ENCODE results near the gene ETS2.

The ETS2 gene

DNA sequence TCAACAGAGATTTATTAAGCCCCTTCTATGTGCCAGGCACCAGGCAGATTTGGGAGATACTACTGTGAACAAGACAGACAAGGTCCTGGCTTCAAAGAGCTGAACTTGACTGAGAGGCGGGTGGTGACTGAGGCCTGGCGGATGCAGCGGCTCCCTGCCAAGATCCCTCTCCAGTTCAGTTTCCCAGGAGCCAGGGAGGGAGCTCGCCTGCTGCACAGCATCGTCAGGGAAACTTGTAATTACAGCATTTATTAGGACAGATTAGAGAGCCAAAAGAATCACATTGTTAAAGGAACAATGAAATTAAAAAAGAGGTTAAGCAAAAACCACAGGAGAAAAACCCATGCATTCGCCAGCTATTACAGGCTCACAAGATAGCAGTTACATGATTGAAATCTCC, 55.3 kb downstream of the ETS2 start:
- Histone ChIP-seq H3K27me3 (ENCODE audit: insufficient read depth, poor library complexity, severe bottlenecking) (no peaks in the 10 kb centered on the region), H3K4me3 (replicated peaks; ENCODE audit: insufficient read depth, low read length) (no peak overlapping the region), H3K27ac (replicated peaks) (no peak overlapping the region)
- TF ChIP-seq GABPA (IDR thresholded peaks at IDR 0.05; ENCODE audit: low read depth) (no peak), SPI1 (IDR thresholded peaks at IDR 0.05; ENCODE audit: borderline replicate concordance, low read depth) (no peak), POLR2AphosphoS5 (IDR thresholded peaks at IDR 0.05; ENCODE audit: low read depth) (no peak)
- TF ChIP-seq, protein P1, sequence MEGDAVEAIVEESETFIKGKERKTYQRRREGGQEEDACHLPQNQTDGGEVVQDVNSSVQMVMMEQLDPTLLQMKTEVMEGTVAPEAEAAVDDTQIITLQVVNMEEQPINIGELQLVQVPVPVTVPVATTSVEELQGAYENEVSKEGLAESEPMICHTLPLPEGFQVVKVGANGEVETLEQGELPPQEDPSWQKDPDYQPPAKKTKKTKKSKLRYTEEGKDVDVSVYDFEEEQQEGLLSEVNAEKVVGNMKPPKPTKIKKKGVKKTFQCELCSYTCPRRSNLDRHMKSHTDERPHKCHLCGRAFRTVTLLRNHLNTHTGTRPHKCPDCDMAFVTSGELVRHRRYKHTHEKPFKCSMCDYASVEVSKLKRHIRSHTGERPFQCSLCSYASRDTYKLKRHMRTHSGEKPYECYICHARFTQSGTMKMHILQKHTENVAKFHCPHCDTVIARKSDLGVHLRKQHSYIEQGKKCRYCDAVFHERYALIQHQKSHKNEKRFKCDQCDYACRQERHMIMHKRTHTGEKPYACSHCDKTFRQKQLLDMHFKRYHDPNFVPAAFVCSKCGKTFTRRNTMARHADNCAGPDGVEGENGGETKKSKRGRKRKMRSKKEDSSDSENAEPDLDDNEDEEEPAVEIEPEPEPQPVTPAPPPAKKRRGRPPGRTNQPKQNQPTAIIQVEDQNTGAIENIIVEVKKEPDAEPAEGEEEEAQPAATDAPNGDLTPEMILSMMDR (IDR thresholded peaks at IDR 0.05; ENCODE audit: insufficient read depth, low read length), result no peak
- TF ChIP-seq, protein P2, sequence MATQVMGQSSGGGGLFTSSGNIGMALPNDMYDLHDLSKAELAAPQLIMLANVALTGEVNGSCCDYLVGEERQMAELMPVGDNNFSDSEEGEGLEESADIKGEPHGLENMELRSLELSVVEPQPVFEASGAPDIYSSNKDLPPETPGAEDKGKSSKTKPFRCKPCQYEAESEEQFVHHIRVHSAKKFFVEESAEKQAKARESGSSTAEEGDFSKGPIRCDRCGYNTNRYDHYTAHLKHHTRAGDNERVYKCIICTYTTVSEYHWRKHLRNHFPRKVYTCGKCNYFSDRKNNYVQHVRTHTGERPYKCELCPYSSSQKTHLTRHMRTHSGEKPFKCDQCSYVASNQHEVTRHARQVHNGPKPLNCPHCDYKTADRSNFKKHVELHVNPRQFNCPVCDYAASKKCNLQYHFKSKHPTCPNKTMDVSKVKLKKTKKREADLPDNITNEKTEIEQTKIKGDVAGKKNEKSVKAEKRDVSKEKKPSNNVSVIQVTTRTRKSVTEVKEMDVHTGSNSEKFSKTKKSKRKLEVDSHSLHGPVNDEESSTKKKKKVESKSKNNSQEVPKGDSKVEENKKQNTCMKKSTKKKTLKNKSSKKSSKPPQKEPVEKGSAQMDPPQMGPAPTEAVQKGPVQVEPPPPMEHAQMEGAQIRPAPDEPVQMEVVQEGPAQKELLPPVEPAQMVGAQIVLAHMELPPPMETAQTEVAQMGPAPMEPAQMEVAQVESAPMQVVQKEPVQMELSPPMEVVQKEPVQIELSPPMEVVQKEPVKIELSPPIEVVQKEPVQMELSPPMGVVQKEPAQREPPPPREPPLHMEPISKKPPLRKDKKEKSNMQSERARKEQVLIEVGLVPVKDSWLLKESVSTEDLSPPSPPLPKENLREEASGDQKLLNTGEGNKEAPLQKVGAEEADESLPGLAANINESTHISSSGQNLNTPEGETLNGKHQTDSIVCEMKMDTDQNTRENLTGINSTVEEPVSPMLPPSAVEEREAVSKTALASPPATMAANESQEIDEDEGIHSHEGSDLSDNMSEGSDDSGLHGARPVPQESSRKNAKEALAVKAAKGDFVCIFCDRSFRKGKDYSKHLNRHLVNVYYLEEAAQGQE (IDR thresholded peaks at IDR 0.05; ENCODE audit: insufficient replicate concordance, low read depth), result no peak
- no peak for DNase-seq (ENCODE audit: low read depth in 1 of 2, low spot score in 1 of 2)

DNA sequence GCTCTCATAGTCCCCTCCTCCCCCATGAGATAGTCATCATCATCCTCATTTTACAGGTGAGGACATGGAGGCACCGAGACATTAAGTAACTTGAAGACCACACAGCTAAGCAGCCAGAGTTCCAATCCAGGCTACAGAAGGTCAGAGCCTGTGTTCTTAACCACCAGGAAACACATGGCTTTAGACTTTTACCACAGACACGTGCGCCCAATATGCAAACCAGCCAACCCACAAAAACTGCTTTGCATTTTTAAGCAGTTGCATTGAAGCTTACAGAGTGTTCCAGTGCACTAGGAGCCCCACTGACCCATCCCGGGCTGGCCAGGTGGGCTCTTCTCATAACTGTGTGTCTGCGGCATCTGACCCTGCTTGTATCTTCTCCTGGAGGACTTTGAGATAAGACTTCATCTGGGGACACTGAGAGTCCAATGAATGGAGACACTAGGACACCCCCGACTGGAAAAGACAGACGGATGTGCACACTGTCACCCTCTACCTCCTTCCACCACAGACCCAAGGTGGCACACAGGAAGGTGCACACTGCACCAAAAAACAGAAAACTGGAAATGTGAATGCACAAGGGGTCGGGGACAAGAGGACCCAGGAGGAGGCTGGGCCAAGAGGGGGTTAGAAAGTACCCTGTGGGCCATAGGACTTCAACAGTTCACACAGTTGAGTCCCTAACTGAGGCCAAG, 56.4 kb downstream of the ETS2 start:
- no peak overlapping the region for H3K27ac ChIP-seq (replicated peaks)
- TF ChIP-seq POLR2AphosphoS5 (IDR thresholded peaks at IDR 0.05; ENCODE audit: low read depth) (peak; percentile 55), GABPA (IDR thresholded peaks at IDR 0.05; ENCODE audit: low read depth) (no peak)
- DNase-seq (ENCODE audit: low read depth in 1 of 2, low spot score in 1 of 2), result peak in 1 of 2 experiments; percentile 67
- H3K27me3 ChIP-seq (ENCODE audit: insufficient read depth, poor library complexity, severe bottlenecking), result no peaks in the 10 kb centered on the region
- H3K4me3 ChIP-seq (replicated peaks; ENCODE audit: insufficient read depth, low read length), result no peak overlapping the region

DNA sequence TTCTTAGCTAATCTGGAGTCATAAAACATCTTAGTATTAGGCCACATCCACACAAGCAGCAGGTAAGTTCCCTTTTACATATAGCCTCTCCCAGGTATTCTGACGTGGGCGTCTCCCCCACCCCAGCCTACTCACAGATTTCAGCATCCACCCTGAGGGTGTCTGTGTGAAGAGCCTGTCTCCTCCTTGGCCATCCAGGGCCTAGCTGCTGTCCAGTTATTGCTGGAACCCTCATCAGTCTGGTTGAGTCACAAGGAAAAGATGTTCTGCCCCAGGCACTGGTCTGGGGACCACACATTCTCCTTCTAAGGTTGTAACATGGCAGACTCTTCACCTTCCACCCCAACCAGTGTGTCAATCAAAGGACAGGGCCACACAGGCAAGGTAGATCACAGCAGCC, 57.6 kb downstream of the ETS2 start:
- no peak overlapping the region for H3K27ac ChIP-seq (replicated peaks)
- TF ChIP-seq, protein P1 (IDR thresholded peaks at IDR 0.05; ENCODE audit: insufficient read depth, low read length), result no peak
- TF ChIP-seq POLR2AphosphoS5 (IDR thresholded peaks at IDR 0.05; ENCODE audit: low read depth), result no peak
- TF ChIP-seq, protein P2 (IDR thresholded peaks at IDR 0.05; ENCODE audit: insufficient replicate concordance, low read depth), result no peak
- no peak for TF ChIP-seq SPI1 (IDR thresholded peaks at IDR 0.05; ENCODE audit: borderline replicate concordance, low read depth)
- TF ChIP-seq GABPA (IDR thresholded peaks at IDR 0.05; ENCODE audit: low read depth), result no peak
- no peaks in the 10 kb centered on the region for H3K27me3 ChIP-seq (ENCODE audit: insufficient read depth, poor library complexity, severe bottlenecking)
- H3K4me3 ChIP-seq (replicated peaks; ENCODE audit: insufficient read depth, low read length), result no peak overlapping the region
- DNase-seq (ENCODE audit: low read depth in 1 of 2, low spot score in 1 of 2), result no peak

DNA sequence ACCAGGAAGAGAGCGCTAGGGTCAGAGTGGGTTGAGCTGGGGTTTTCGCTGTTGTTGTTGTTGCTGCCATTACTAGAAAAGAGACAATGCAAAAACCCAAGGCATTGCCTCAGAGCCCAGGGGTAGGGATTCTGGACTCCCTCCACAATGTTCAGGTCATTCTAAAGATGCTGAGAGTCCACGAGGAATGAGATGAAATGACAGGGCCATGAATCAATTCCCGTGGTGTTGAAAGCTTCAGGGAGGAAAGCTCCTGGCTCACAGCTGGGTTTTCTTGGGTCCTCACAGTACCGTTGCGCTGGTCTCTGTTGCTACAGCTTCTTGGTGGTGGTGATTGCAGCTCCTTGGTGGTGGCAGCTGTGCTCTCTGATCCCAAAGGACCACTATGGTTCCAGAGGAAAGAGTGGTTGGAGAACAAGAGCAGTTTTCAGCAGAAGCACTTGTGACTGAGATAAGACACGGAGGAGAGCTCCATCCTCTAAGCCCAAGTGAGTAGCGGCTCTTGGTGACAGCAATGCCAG, 58.2 kb downstream of the ETS2 start:
- H3K4me3 ChIP-seq (replicated peaks; ENCODE audit: insufficient read depth, low read length), result no peak overlapping the region
- H3K27ac ChIP-seq (replicated peaks), result no peak overlapping the region
- TF ChIP-seq GABPA (IDR thresholded peaks at IDR 0.05; ENCODE audit: low read depth) (no peak), POLR2AphosphoS5 (IDR thresholded peaks at IDR 0.05; ENCODE audit: low read depth) (no peak), SPI1 (IDR thresholded peaks at IDR 0.05; ENCODE audit: borderline replicate concordance, low read depth) (no peak)
- TF ChIP-seq, protein P1 (IDR thresholded peaks at IDR 0.05; ENCODE audit: insufficient read depth, low read length), result no peak
- TF ChIP-seq, protein P2 (IDR thresholded peaks at IDR 0.05; ENCODE audit: insufficient replicate concordance, low read depth), result no peak
- DNase-seq (ENCODE audit: low read depth in 1 of 2, low spot score in 1 of 2), result no peak
- H3K27me3 ChIP-seq (ENCODE audit: insufficient read depth, poor library complexity, severe bottlenecking), result no peaks in the 10 kb centered on the region
